ENCODE data around the gene NFILZ. TPM values are rescaled to one million over a fixed set of nuclear protein-coding genes. Genes with fewer than 3 reads are reported as not detected.

NFILZ gene
- polyA plus RNA-seq, 3 donors = not detected

- WGBS (ENCODE audit: insufficient coverage) = 58% methylated on average over 4 of the region's 6 CpGs
- peaks cover 0 to 5% (median 0%) of the 10 kb centered on the region in 7 donors for H3K9me3 Mint-ChIP-seq
- Histone ChIP-seq H3K9me3 (replicated peaks in 1 of 2; ENCODE audit: control insufficient read depth in 1 of 2, insufficient read depth in 1 of 2, low read length in 2 of 2) (no peaks in the 10 kb centered on the region), H4K20me1 (ENCODE audit: insufficient read depth, low read length) (no peaks in the 10 kb centered on the region), H3K27ac (ENCODE audit: low read depth in 1 of 2, low read length in 2 of 2) (no peak overlapping the region), H2AFZ (ENCODE audit: insufficient read depth, low read depth, low read length, poor library complexity, severe bottlenecking) (no peak overlapping the region), H3K4me3 (replicated peaks in 1 of 3; ENCODE audit: low read depth in 2 of 3, low read length in 3 of 3) (no peak overlapping the region), H3K79me2 (ENCODE audit: insufficient read depth, low read length) (no peaks in the 10 kb centered on the region), H3K36me3 (replicated peaks in 1 of 2; ENCODE audit: control insufficient read depth in 1 of 2, insufficient read depth in 2 of 2, low read length in 2 of 2) (no peaks in the 10 kb centered on the region), H3K9ac (ENCODE audit: insufficient read depth, low read length, poor library complexity, severe bottlenecking) (no peak overlapping the region), H3K4me1 (ENCODE audit: control insufficient read depth in 1 of 2, insufficient read depth in 2 of 2, low read length in 2 of 2) (peaks cover 10 to 14% of the 10 kb centered on the region in 2 donors), H3K27me3 (ENCODE audit: control insufficient read depth in 2 of 2, insufficient read depth in 2 of 2, low read length in 2 of 2) (peaks cover 3 to 14% of the 10 kb centered on the region in 2 donors), H3K4me2 (replicated peaks; ENCODE audit: extremely low read depth, low read length, poor library complexity, severe bottlenecking) (no peak overlapping the region)
- peaks cover 0 to 2% of the 10 kb centered on the region in 2 donors for H3K36me3 Mint-ChIP-seq
- DNase-seq = no peak
- H3K4me1 Mint-ChIP-seq = peaks cover 13% of the 10 kb centered on the region
- peak overlapping the region in 1 of 7 donors; percentile 63 for H3K27ac Mint-ChIP-seq
- H3K27me3 Mint-ChIP-seq (ENCODE audit: low read depth in 3 of 3) = peaks cover 12 to 34% (median 28%) of the 10 kb centered on the region in 3 donors
- peak overlapping the region in 1 of 2 donors; percentile 7 for H3K4me3 Mint-ChIP-seq
- intact Hi-C loops (cut with micrococcal nuclease) = loop anchor here (2.0 to 10.0 kb wide), 3 partner anchors 37 to 80 kb away; partner anchors contain the start of gene ACTL9 (in 1 of the 2)
- TF ChIP-seq CTCF (IDR thresholded peaks at IDR 0.05) = no peak
These were observed 15.4 kb upstream of the NFILZ start for GRCh38 chr19:8615024-8615423.

- H3K79me2 ChIP-seq (ENCODE audit: insufficient read depth, low read length) = no peaks in the 10 kb centered on the region
- 17% methylated on average over 18 of the region's 23 CpGs for WGBS (ENCODE audit: insufficient coverage)
- H4K20me1 ChIP-seq (ENCODE audit: insufficient read depth, low read length) = no peaks in the 10 kb centered on the region
- Mint-ChIP-seq H3K4me1 (peaks cover 9% of the 10 kb centered on the region), H3K27me3 (ENCODE audit: low read depth in 3 of 3) (peaks cover 10 to 35% (median 24%) of the 10 kb centered on the region in 3 donors), H3K27ac (no peak overlapping the region), H3K9me3 (peaks cover 0 to 2% (median 0%) of the 10 kb centered on the region in 7 donors), H3K36me3 (no peaks in the 10 kb centered on the region), H3K4me3 (peak overlapping the region; percentile 59 to 73)
- no peak overlapping the region for H3K27ac ChIP-seq (ENCODE audit: low read depth in 1 of 2, low read length in 2 of 2)
- H3K4me2 ChIP-seq (replicated peaks; ENCODE audit: extremely low read depth, low read length, poor library complexity, severe bottlenecking) = peak overlapping the region; percentile 47
- peak; percentile 73 to 84 (median 76) for DNase-seq
- H3K27me3 ChIP-seq (ENCODE audit: control insufficient read depth in 2 of 2, insufficient read depth in 2 of 2, low read length in 2 of 2) = peaks cover 0 to 11% of the 10 kb centered on the region in 2 donors
- no peak overlapping the region for H3K9ac ChIP-seq (ENCODE audit: insufficient read depth, low read length, poor library complexity, severe bottlenecking)
- no peak overlapping the region for H2AFZ ChIP-seq (ENCODE audit: insufficient read depth, low read depth, low read length, poor library complexity, severe bottlenecking)
- intact Hi-C loops (cut with micrococcal nuclease) = loop anchor here (2.0 to 10.0 kb wide), 3 partner anchors 36 to 79 kb away; partner anchors contain the start of gene ACTL9 (in 1 of the 2)
- peaks cover 6 to 7% of the 10 kb centered on the region in 2 donors for H3K4me1 ChIP-seq (ENCODE audit: control insufficient read depth in 1 of 2, insufficient read depth in 2 of 2, low read length in 2 of 2)
- H3K9me3 ChIP-seq (replicated peaks in 1 of 2; ENCODE audit: control insufficient read depth in 1 of 2, insufficient read depth in 1 of 2, low read length in 2 of 2) = no peaks in the 10 kb centered on the region
- H3K36me3 ChIP-seq (replicated peaks in 1 of 2; ENCODE audit: control insufficient read depth in 1 of 2, insufficient read depth in 2 of 2, low read length in 2 of 2) = no peaks in the 10 kb centered on the region
- H3K4me3 ChIP-seq (replicated peaks in 1 of 3; ENCODE audit: low read depth in 2 of 3, low read length in 3 of 3) = peak overlapping the region in 1 of 3 experiments; percentile 21
- peak; percentile 95 for TF ChIP-seq CTCF (IDR thresholded peaks at IDR 0.05)
These were observed 14.4 kb upstream of the NFILZ start for GRCh38 chr19:8615813-8616596.
